ENCODE data around the gene ELF4. TPM values are rescaled to one million over a fixed set of nuclear protein-coding genes. Genes with fewer than 3 reads are reported as not detected.

ELF4 gene
- total RNA-seq, 4 donors from 2014 or later, result 4.5 to 9.5 (median 7.5) TPM

GRCh38 chrX:130060122-130061069 lies 49.9 kb downstream of the ELF4 start:
- no peak for TF ChIP-seq POLR2AphosphoS5 (IDR thresholded peaks at IDR 0.05)
- no peak for TF ChIP-seq POLR2A (IDR thresholded peaks at IDR 0.05)
- peak in 3 of 4 experiments; percentile 90 to 95 (median 94) for TF ChIP-seq CTCF (IDR thresholded peaks at IDR 0.05)

GRCh38 chrX:130058652-130059051 lies 51.6 kb downstream of the ELF4 start:
- Histone ChIP-seq H3K27ac (peak overlapping the region in 1 of 4 donors; percentile 26), H3K4me3 (no peak overlapping the region), H3K9me3 (no peaks in the 10 kb centered on the region), H3K27me3 (no peaks in the 10 kb centered on the region), H3K4me1 (peaks cover 0 to 33% (median 6%) of the 10 kb centered on the region in 3 donors), H3K36me3 (peaks cover 0 to 8% of the 10 kb centered on the region in 2 donors)
- WGBS, 2 donors (ENCODE audit: low coverage in 1 of 2), result 40 to 80% methylated on average over 1 to 4 of the region's 7 CpGs
- no peak for ATAC-seq
- TF ChIP-seq POLR2AphosphoS5 (IDR thresholded peaks at IDR 0.05), result no peak
- no peak for TF ChIP-seq POLR2A (IDR thresholded peaks at IDR 0.05)
- TF ChIP-seq EP300 (IDR thresholded peaks at IDR 0.05), result no peak
- no peak for TF ChIP-seq CTCF (IDR thresholded peaks at IDR 0.05)

More at GRCh38 chrX:130060122-130061069, 49.9 kb downstream of the ELF4 start:
- Histone ChIP-seq H3K4me3 (peak overlapping the region; percentile 41 to 61), H3K9me3 (no peaks in the 10 kb centered on the region), H3K27me3 (no peaks in the 10 kb centered on the region), H3K27ac (peak overlapping the region in 3 of 4 donors; percentile 76 to 81 (median 77)), H3K36me3 (peaks cover 0 to 7% of the 10 kb centered on the region in 2 donors), H3K4me1 (peaks cover 0 to 17% (median 6%) of the 10 kb centered on the region in 3 donors)
- ATAC-seq, result peak; percentile 88
- WGBS, 2 donors (ENCODE audit: low coverage in 1 of 2), result no CpG with 5 or more reads among the region's 87 CpGs

- Histone ChIP-seq H3K9me3 (no peaks in the 10 kb centered on the region), H3K27ac (no peak overlapping the region), H3K36me3 (peaks cover 0 to 22% of the 10 kb centered on the region in 2 donors), H3K27me3 (no peaks in the 10 kb centered on the region), H3K4me3 (no peak overlapping the region), H3K4me1 (peaks cover 0 to 37% (median 6%) of the 10 kb centered on the region in 3 donors)
- TF ChIP-seq POLR2A (IDR thresholded peaks at IDR 0.05) (no peak), CTCF (IDR thresholded peaks at IDR 0.05) (no peak), POLR2AphosphoS5 (IDR thresholded peaks at IDR 0.05) (no peak), EP300 (IDR thresholded peaks at IDR 0.05) (no peak)
- ATAC-seq, result no peak
- WGBS, 2 donors (ENCODE audit: low coverage in 1 of 2), result 73% methylated on average over 2 of the region's 9 CpGs; no CpG with 5 or more reads in 1 of the 2 donors
Measured at GRCh38 chrX:130057209-130057608, 53.1 kb downstream of the ELF4 start.

GRCh38 chrX:130055899-130056298 lies 54.4 kb downstream of the ELF4 start:
- 68% methylated on average over 5 of the region's 18 CpGs; no CpG with 5 or more reads in 1 of the 2 donors for whole genome bisulfite sequencing, 2 donors (ENCODE audit: low coverage in 1 of 2)
- H3K27ac ChIP-seq, result peak overlapping the region in 3 of 4 donors; percentile 60 to 66 (median 61)
- no peak for ATAC-seq

More at GRCh38 chrX:130055899-130056298, 54.4 kb downstream of the ELF4 start:
- Histone ChIP-seq H3K9me3 (no peaks in the 10 kb centered on the region), H3K4me1 (peaks cover 0 to 35% (median 6%) of the 10 kb centered on the region in 3 donors), H3K27me3 (no peaks in the 10 kb centered on the region), H3K36me3 (peaks cover 0 to 36% of the 10 kb centered on the region in 2 donors), H3K4me3 (no peak overlapping the region)
- TF ChIP-seq POLR2A (IDR thresholded peaks at IDR 0.05) (no peak), CTCF (IDR thresholded peaks at IDR 0.05) (no peak), EP300 (IDR thresholded peaks at IDR 0.05) (no peak), POLR2AphosphoS5 (IDR thresholded peaks at IDR 0.05) (no peak)

Data from gastroesophageal sphincter (tissue), 4 donors.